ENCODE data around the gene RPRD1B. TPM values are rescaled to one million over a fixed set of nuclear protein-coding genes. Genes with fewer than 3 reads are reported as not detected.
"Not testable (repeated sequence)": the region's sequence is repeated elsewhere in the genome, so short reads cannot be mapped to it uniquely, and the experiment has no call there.

The RPRD1B gene
- total and polyA plus RNA-seq, 2 of the 13 experiments (the other 11 are each of a cell fraction or from before 2014, with no cell fraction given), result 31.1 to 41.5 TPM

GRCh38 chr20:38106461-38106860 lies 72.9 kb downstream of the RPRD1B start:
- Histone ChIP-seq H4K20me1 (ENCODE audit: insufficient read depth, low read length) (no peaks in the 10 kb centered on the region), H3K79me2 (ENCODE audit: insufficient read depth, low read length) (no peaks in the 10 kb centered on the region), H3K27me3 (ENCODE audit: control insufficient read depth in 1 of 2, insufficient read depth in 2 of 2, low read length in 2 of 2) (no peaks in the 10 kb centered on the region), H3K36me3 (replicated peaks in 1 of 2; ENCODE audit: control insufficient read depth in 1 of 2, insufficient read depth in 2 of 2, low read length in 2 of 2) (no peaks in the 10 kb centered on the region), H3K4me1 (ENCODE audit: insufficient read depth, low read length) (peaks cover 37% of the 10 kb centered on the region), H3K9ac (ENCODE audit: insufficient read depth, low read depth, low read length) (no peak overlapping the region), H3K27ac (ENCODE audit: extremely low read length, insufficient read depth, low read length) (no peak overlapping the region), H3K4me2 (ENCODE audit: low read depth, low read length) (no peak overlapping the region), H3K9me3 (ENCODE audit: low read length) (no peaks in the 10 kb centered on the region), H3K4me3 (replicated peaks in 1 of 3; ENCODE audit: insufficient read depth in 1 of 3, low read depth in 2 of 3, low read length in 3 of 3) (no peak overlapping the region), H2AFZ (ENCODE audit: low read length) (no peak overlapping the region)
- BruUV-seq (replicated peaks), result no TSS peak
- CTCF ChIA-PET (ENCODE audit: low intra/inter-chr PET ratio, low total read pairs), result no interaction called here
- WGBS (ENCODE audit: low lambda C conversion rate), result 56% methylated on average over 5 of the region's 5 CpGs
- POLR2A ChIA-PET, result no interaction called here
- TF ChIP-seq ZNF710 (CRISPR knock-in tag; IDR thresholded peaks at IDR 0.05; ENCODE audit: borderline replicate concordance) (no peak), TEAD3 (CRISPR knock-in tag; optimal IDR thresholded peaks at IDR 0.05; ENCODE audit: borderline replicate concordance) (peak; percentile 86), MIER2 (CRISPR knock-in tag; IDR thresholded peaks at IDR 0.05) (no peak), RAD21 (CRISPR knock-in tag; IDR thresholded peaks at IDR 0.05) (peak; percentile 27; the same call in 1 of the 2 replicates), TRAFD1 (CRISPR knock-in tag; IDR thresholded peaks at IDR 0.05; ENCODE audit: borderline replicate concordance) (no peak), STAG1 (CRISPR knock-in tag; IDR thresholded peaks at IDR 0.05) (peak; percentile 36)
- in situ Hi-C loops (cut with HindIII; ENCODE audit: extremely low pct_ligation_motif_present, low pct_unique_long_range_greater_than_20kb), result no loop called here
- FAIRE-seq (no peak), DNase-seq (ENCODE audit: low spot score) (no peak), ATAC-seq (peak; percentile 67)
- intact Hi-C loops (cut with micrococcal nuclease; ENCODE audit: unreplicated experiment), result no loop called here

GRCh38 chr20:38107386-38107785 lies 73.8 kb downstream of the RPRD1B start:
- H3K4me3 ChIP-seq (replicated peaks in 1 of 3; ENCODE audit: insufficient read depth in 1 of 3, low read depth in 2 of 3, low read length in 3 of 3); H3K9me3 ChIP-seq (ENCODE audit: low read length); DNase-seq (ENCODE audit: low spot score); H3K4me2 ChIP-seq (ENCODE audit: low read depth, low read length); CTCF ChIA-PET (ENCODE audit: low intra/inter-chr PET ratio, low total read pairs); H3K79me2 ChIP-seq (ENCODE audit: insufficient read depth, low read length); POLR2A ChIA-PET; intact Hi-C loops (cut with micrococcal nuclease; ENCODE audit: unreplicated experiment); H4K20me1 ChIP-seq (ENCODE audit: insufficient read depth, low read length); FAIRE-seq; ATAC-seq; H3K36me3 ChIP-seq (replicated peaks in 1 of 2; ENCODE audit: control insufficient read depth in 1 of 2, insufficient read depth in 2 of 2, low read length in 2 of 2); H3K27ac ChIP-seq (ENCODE audit: extremely low read length, insufficient read depth, low read length); H2AFZ ChIP-seq (ENCODE audit: low read length); H3K9ac ChIP-seq (ENCODE audit: insufficient read depth, low read depth, low read length); H3K27me3 ChIP-seq (ENCODE audit: control insufficient read depth in 1 of 2, insufficient read depth in 2 of 2, low read length in 2 of 2); in situ Hi-C loops (cut with HindIII; ENCODE audit: extremely low pct_ligation_motif_present, low pct_unique_long_range_greater_than_20kb); BruUV-seq (replicated peaks): not testable (repeated sequence)
- H3K4me1 ChIP-seq (ENCODE audit: insufficient read depth, low read length), result peaks cover 46% of the 10 kb centered on the region
- 96% methylated on average over 1 of the region's 1 CpG for whole genome bisulfite sequencing (ENCODE audit: low lambda C conversion rate)
